Esophagus mucosa (tissue), 1 donor: ENCODE results near the gene CTNND2. TPM values are rescaled to one million over a fixed set of nuclear protein-coding genes. Genes with fewer than 3 reads are reported as not detected.

Experiments used
- ATAC-seq: fragments of 200-7000 bp; cut with Tn5 transposase; one replicate; pipeline ENCODE4 v1.9.1; 2020
- total RNA-seq: library from RNA; stranded (reverse); gene quantifications from one replicate; pipeline ENCODE4 v1.2.4, GENCODE V29; 2023
- donor health status: DM: yes; HTN: yes; CAD: no.

Gene CTNND2
- total RNA-seq, 1 donor from 2014 or later: not detected

- no peak for ATAC-seq
These were observed 320.2 kb downstream of the CTNND2 start for GRCh38 chr5:11584017-11584416.

- ATAC-seq: no peak
These were observed 324.9 kb downstream of the CTNND2 start for GRCh38 chr5:11579351-11579750.

- ATAC-seq: no peak
These were observed 329.5 kb downstream of the CTNND2 start for GRCh38 chr5:11574787-11575186.

DNA sequence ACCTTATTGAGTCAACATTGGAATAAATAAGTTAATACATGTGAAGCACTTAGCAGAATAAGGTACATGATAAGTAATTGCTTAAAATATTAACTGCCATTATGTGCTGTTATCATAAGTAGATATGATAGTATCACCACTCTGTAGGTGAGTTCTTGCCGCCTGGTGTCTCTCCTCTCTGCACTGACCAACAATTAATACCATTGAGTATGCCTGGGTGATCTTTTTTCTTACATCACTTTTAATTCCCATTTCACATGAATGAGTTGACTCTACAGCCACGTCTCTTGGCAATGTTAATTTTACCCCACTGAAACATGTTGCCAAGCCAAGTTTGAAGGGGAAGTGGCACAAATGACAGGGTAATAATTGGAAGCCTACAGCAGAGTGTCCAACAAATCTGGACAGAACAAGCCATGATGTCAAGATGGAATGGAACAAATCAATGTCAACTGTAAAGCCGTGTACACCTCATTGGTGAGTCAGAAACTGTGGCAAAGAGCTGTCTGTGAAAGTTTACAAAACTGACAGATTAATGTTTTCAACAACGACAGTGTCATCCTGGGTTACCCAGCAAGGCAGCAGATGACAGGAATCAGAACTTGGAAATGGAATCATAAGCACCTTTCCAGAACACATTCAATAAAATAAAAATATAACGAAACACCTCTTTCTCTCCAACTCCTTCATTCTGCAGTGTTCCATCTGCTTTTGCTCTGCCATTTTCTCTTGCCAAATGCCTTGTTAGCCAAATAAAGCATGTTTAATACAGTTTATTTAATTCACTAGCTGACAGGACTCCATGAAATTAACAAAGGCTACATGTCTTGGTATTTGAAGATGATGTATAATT lies 330.9 kb downstream of the CTNND2 start:
- ATAC-seq: no peak

GRCh38 chr5:11564706-11565105 lies 339.5 kb downstream of the CTNND2 start:
- ATAC-seq: no peak

- ATAC-seq: no peak
These were observed 340.4 kb downstream of the CTNND2 start for GRCh38 chr5:11563822-11564221.

- ATAC-seq: no peak
These were observed 343.1 kb downstream of the CTNND2 start for GRCh38 chr5:11560915-11561697.

DNA sequence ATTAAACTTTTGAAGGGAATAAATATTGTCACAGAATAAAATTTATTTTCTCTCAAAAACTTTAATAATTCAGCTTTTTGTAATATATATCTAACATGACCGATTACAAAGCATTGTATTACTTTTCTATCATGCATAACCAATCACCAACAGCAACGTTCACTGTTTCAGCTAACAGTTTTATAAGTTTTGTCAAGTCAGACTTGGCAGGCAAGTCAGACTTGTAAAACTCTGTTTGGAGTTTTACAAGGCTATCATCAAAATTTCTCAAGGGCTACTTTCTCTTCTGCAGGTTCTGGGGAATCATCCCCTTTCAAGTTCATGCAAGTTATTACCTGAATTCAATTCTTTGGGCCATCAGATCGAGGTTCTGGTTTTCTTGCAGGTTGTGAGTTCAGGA lies 347.2 kb downstream of the CTNND2 start:
- no peak for ATAC-seq

DNA sequence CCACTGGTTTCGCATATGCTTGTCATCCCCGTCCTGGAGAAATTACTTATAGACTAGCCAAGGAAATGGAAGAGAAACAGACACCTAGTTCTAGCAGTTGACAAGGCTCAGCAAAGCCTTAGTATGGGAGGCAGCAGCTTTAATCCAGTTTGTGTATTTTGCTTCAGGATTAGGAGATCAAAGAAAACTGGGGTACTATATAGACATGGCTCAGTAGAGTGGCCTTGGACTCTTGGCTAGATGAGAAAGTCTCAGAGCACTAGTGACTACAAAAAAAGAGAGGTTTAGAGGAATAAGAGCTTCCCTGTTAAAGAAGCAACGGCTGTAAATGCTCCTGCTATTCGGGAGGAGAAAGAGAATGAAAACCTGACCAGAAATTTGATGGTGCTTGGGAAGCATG lies 349.1 kb downstream of the CTNND2 start:
- ATAC-seq: no peak

DNA sequence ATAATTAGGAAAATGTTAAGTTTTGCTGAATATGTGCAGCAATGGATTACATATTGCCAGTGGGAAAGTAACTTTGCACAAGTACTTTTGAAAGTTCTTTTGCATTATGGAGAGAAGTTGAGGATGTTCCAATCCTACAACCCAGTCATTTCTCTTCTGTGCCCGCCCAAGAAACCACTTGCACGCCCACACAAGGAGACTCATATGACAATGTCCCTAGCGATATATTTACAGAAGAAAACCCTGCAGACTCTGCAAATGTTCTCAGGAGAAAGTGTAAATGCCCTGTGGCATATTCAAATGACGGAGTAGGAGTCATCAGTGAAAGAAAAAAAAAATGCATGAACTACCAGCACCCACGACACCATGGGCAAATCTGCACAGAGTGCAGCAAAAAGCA lies 356.5 kb downstream of the CTNND2 start:
- ATAC-seq: no peak

DNA sequence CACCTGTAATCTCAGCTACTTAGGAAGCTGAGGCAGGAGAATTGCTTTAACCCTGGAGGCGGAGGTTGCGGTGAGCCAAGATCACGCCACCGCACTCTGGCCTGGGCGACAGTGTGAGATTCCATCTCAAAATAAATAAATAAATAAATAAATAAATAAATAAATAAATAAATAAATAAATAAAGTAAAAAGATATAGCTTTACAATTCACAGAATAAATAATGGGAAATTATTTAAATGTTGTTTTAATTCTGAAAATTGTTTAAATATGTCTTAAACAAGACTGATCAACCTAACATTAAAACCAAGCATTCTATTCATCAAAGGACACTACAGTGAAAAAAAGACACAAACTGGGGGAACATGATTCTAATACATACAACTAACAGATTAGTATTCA lies 357.1 kb downstream of the CTNND2 start:
- ATAC-seq: no peak

DNA sequence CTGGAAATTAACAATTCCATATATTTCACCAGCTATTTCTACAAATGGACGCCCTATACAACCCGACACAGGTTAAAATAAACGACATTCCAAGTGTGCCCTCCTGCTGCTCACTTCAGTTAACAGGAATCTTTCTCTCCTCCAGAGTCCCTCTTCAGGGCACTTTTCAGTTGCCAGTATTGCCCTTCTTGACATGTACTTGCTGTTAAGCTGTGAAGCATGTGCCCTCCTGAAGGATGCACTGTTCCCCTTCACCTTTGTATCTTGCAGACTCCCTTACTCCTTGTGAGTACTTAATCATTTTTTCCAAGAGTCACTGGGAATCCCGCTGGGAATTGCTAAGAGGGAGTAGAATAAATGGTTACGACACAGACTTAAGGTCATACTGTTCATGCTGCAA lies 364.1 kb downstream of the CTNND2 start:
- ATAC-seq: no peak

DNA sequence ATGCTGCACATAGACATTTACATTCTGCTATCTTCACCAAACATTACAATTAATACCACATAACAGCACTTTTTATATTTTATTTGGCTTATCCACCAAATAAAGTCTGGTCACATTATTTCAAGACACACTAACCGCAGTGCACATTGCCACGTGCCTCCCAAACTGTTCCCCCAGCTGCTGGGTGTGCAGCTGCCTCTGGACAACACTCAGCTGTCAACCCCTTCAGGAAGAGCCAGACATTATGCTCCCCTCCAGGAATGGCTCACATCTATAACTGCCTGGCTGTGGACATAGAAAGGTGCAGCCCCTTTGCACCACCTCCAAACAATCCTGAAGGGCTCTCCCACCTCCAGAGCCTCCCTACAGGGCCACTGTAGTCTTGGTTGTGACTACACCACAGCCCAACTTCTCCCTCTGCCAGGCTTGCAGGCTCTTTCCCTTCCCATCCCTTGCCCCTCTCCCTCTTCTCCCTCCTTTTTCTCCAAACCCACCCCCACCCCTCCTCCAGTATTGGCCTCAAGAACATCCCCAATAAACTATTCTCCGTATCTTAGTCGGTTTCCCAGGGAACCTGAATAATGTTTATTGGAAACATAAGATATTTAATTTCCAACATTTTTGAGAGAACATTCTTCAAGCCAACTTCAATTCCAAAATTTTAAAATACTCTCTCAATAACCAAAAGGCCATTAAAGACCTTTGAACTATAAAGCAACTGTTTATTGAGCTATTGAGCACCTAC lies 372.3 kb downstream of the CTNND2 start:
- ATAC-seq: no peak

DNA sequence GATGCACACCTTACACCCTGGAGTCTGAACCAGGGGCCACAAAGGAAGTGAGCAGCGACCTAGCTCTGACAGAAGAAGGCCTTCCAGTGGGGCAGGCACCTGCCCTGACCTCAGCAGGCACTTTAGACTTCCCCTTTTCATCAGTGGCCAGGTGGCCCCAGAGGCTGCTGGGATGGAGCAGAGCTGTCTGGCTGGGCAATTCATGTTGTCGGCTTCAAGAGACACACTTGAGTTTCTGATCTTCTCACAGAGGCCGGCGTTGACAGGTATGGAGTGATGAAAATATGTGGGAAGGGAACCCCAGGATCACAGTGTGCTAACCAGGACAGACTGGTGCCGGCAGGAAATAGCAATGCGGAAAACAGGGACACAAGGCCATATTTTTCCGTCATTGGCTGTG lies 375.5 kb downstream of the CTNND2 start:
- no peak for ATAC-seq

DNA sequence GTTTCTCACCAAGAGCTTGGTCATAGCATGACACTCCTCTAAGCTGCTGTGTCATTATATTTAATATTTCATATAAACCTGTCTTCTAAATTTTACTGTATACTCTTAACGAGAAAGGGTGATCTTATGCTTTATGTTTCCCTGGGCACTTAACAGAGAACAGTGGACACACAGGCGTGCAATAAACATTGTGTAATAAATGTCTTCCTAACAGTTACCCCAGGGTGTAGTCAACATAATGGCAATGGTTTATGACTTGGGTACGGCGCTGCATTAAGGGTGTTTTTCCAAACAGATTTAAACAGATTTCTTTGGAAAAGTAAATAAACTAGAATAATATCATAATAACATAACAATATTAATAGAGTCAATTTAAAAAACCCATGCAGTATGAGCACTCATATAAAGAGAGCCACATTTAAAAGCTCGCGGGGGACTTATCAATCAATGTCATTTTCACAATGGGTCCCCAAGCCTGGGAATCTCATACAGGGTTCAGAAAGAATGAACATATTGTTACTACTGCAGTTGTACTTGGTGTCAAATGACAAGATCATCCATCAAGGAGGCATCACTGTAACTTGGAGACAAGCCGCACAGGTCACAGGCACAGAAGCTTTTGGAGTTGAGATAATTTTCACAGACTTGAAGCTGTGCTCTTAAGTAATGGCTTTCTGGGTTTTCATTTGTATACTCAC lies 376.4 kb downstream of the CTNND2 start:
- ATAC-seq: no peak

- no peak for ATAC-seq
These were observed 379.2 kb downstream of the CTNND2 start for GRCh38 chr5:11525020-11525419.

GRCh38 chr5:11524188-11524587 lies 380.1 kb downstream of the CTNND2 start:
- ATAC-seq: no peak

DNA sequence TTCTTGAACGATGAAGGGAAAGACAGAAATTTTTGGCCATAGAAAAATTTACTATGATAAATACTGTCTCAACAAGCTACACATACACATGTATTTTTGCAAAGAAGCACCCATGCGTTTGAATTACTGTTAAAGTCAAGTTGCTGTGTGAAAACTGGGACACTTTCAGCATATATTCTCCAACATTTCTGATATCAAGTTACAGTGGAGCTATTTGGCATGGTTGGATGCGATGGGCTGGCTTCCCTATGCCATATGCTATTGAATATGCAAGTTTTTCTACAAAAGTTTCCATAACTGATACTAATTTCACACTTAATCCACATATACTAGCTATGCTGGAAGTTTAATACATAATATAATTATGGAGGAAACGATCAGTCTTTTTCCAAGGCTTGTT lies 381.4 kb downstream of the CTNND2 start:
- ATAC-seq: no peak

DNA sequence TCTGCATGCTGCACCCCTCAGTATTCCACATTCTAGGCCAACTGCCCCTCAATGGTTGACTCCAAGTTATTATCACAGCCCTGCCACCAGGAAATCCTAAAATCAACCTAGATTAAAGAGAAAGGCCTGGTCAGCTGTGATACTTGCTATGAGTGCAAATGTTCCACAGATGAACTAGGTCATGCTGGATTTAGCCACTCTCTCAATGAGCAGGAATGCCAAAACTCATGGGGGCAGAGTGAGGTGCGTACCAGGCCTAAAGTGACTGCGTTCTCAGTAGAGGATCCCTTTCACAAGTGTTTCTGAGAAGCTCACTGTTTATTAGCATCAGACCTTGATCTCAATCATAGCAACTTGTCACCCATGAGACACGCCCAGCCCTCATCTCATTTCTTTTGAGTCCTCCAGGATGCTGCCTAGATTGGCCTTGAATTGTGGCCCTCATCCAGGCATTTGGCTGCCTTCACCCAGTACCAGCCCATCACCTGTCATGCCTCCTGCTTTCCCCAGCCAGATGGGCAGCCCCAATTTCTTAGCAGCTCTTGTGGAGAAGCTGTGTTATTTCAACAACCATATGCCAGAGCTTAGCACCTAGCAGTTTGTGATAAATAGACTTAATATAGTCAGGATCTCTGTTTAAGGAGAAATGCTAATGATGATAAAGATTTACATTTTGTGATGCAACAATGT lies 383.9 kb downstream of the CTNND2 start:
- ATAC-seq: no peak

DNA sequence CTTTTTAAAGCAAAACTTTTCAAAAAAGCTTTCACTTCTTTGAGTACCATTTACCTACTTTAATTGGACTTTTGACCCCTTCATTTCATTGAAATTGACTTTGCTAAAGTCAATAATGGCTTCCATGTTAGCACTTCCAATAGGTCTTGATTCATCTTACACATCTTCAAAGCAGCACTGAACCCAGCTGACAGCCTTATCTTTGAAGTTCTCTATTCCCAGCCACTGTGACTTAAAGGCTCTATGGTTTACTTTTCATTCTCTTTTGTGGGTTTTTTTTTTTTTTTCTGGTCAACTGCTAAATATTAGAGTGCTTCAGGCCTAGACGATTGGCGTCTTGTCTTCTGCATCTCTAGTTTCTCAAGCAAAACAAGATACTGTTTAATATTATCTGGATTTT lies 385.0 kb downstream of the CTNND2 start:
- no peak for ATAC-seq

- no peak for ATAC-seq
These were observed 385.6 kb downstream of the CTNND2 start for GRCh38 chr5:11518676-11519075.
